Activated CD8-positive, alpha-beta memory T cell treated with anti-CD3 and anti-CD28 coated beads, Interleukin-2, amount 10 ng/mL, durations not matched to agents 7 days and 5 days (primary cell): Measurements from ENCODE around the gene UBAP2. TPM values are rescaled to one million over a fixed set of nuclear protein-coding genes. Genes with fewer than 3 reads are reported as not detected.

Source experiments
- ATAC-seq: fragments of 150-1000 bp; cut with Tn5 transposase; one replicate; pipeline ENCODE4 v1.10.0; 2021; ENCODE audit warnings: moderate library complexity
- CTCF ChIA-PET: fragments of 350-600 bp; sonication (Branson Sonifier 250); formaldehyde crosslinking; loops from one replicate; lab custom pipeline; 2021; ENCODE audit warnings: antibody characterized with exemption; lab: Charles Lee
- DNase-seq: peaks from one replicate; pipeline ENCODE4 v3.0.0-alpha.2; 2020
- H3K27ac Mint-ChIP-seq: one replicate; pipeline ENCODE4 v1.8.0; 2021; ENCODE audit warnings: mild to moderate bottlenecking, mixed read lengths
- H3K27me3 Mint-ChIP-seq: one replicate; pipeline ENCODE4 v1.8.0; 2021; ENCODE audit warnings: mixed read lengths
- H3K36me3 Mint-ChIP-seq: one replicate; pipeline ENCODE4 v1.8.0; 2021; ENCODE audit warnings: mild to moderate bottlenecking, mixed read lengths
- H3K4me1 Mint-ChIP-seq: one replicate; pipeline ENCODE4 v1.8.0; 2021; ENCODE audit warnings: mixed read lengths
- H3K4me3 Mint-ChIP-seq: one replicate; pipeline ENCODE4 v1.8.0; 2021; ENCODE audit warnings: mild to moderate bottlenecking, moderate library complexity, mixed read lengths
- H3K9me3 Mint-ChIP-seq: one replicate; pipeline ENCODE4 v1.8.0; 2022; ENCODE audit warnings: low read depth, mixed read lengths
- total RNA-seq, 2 experiments: library from RNA; stranded (reverse); gene quantifications; one replicate each; pipeline ENCODE4 v1.2.3, GENCODE V29; 2021

The UBAP2 gene
- total RNA-seq, 2 experiments from 2014 or later = 50.5 to 60.9 TPM

DNA sequence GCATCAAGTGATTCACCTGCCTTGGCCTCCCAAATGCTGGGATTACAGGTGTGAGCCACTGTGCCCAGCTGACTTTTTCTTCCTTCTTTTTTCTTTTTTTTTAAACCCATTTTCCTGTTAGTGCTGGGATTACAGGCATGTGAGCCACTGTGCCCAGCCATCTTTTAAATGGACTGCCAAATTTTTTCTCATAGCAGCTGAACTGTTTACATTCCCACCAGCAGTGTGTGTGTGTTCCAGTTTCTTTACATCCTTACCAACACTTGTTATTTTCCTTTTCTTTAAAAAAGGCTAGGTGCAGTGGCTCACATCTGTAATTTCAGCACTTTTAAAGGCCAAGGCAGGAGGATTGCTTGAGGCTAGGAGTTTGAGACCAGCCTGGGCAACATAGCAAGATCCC, 154.8 kb downstream of the UBAP2 start:
- ATAC-seq = no peak
- CTCF ChIA-PET = no interaction called here

GRCh38 chr9:33885948-33886347, 162.7 kb downstream of the UBAP2 start:
- Mint-ChIP-seq H3K27ac (no peak overlapping the region), H3K4me1 (peaks cover 7% of the 10 kb centered on the region), H3K27me3 (no peaks in the 10 kb centered on the region), H3K4me3 (no peak overlapping the region), H3K9me3 (no peaks in the 10 kb centered on the region), H3K36me3 (peaks cover 8% of the 10 kb centered on the region)
- no peak for DNase-seq
- CTCF ChIA-PET = no interaction called here
- ATAC-seq = no peak

More for the DNA sequence above, 154.8 kb downstream of the UBAP2 start:
- H3K27me3 Mint-ChIP-seq = no peaks in the 10 kb centered on the region
- H3K36me3 Mint-ChIP-seq = peaks cover 13% of the 10 kb centered on the region
- H3K4me1 Mint-ChIP-seq = peaks cover 1% of the 10 kb centered on the region
- no peaks in the 10 kb centered on the region for H3K9me3 Mint-ChIP-seq
- H3K27ac Mint-ChIP-seq = no peak overlapping the region
- no peak for DNase-seq
- H3K4me3 Mint-ChIP-seq = no peak overlapping the region

- H3K27ac Mint-ChIP-seq = no peak overlapping the region
- CTCF ChIA-PET = interaction anchor here (1.0 to 1.4 kb wide), 2 partner anchors 40 to 63 kb away, joined by 3 read pairs; no protein-coding TSS in a partner anchor
- no peaks in the 10 kb centered on the region for H3K9me3 Mint-ChIP-seq
- ATAC-seq (no peak), DNase-seq (no peak)
- H3K4me1 Mint-ChIP-seq = peaks cover 7% of the 10 kb centered on the region
- H3K36me3 Mint-ChIP-seq = peaks cover 6% of the 10 kb centered on the region
- no peak overlapping the region for H3K4me3 Mint-ChIP-seq
- no peaks in the 10 kb centered on the region for H3K27me3 Mint-ChIP-seq
Observed at GRCh38 chr9:33884856-33885701, 163.6 kb downstream of the UBAP2 start.

GRCh38 chr9:33881635-33882034, 167.1 kb downstream of the UBAP2 start:
- CTCF ChIA-PET = no interaction called here
- H3K4me3 Mint-ChIP-seq = no peak overlapping the region
- H3K4me1 Mint-ChIP-seq = peaks cover 11% of the 10 kb centered on the region
- DNase-seq (no peak), ATAC-seq (no peak)
- no peaks in the 10 kb centered on the region for H3K9me3 Mint-ChIP-seq
- H3K36me3 Mint-ChIP-seq = peaks cover 2% of the 10 kb centered on the region
- H3K27ac Mint-ChIP-seq = no peak overlapping the region
- no peaks in the 10 kb centered on the region for H3K27me3 Mint-ChIP-seq

DNA sequence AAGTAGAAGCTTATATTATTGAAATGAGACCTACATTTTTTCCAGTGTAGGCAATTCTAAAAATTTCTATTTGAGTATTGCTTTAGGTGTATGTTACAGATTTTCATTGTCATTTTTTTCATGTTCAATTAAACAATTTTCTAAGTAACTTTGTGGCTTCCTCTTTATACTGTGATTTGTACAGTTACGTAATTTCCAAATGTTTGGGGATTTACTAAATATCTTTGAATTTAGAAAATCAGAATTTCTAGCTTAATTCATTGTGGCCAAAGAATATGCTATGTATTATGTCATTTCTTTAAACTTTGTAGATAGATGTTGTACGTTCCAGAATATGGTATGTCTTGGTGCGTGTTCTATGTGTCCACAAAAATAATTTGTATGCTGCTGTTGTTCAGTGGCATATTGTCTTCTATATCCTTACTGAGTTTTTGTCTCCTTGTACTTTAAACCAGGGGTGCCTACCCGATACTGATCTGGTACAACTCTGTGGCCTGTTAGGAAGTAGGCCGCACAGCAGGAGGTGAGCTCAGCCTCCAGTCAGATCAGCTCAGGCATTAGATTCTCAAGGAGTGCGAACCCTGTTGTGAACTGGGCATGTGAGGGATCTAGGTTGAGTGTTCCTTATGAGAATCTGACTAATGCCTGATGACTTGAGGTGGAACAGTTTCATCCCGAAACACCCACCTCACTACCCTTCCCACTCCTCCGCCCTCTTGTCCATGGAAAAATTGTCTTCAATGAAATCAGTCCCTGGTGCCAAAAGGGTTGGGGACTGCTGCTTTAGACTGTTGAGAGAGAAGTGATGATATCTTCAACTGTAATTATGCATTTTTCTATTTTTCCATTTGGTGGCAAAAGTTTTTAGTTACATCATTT, 168.2 kb downstream of the UBAP2 start:
- Mint-ChIP-seq H3K4me3 (no peak overlapping the region), H3K27me3 (no peaks in the 10 kb centered on the region), H3K27ac (no peak overlapping the region), H3K4me1 (peaks cover 13% of the 10 kb centered on the region), H3K9me3 (no peaks in the 10 kb centered on the region), H3K36me3 (peaks cover 2% of the 10 kb centered on the region)
- DNase-seq (no peak), ATAC-seq (no peak)
- CTCF ChIA-PET = interaction anchor here (1.1 kb wide), 1 partner anchor 10 kb away, joined by 3 read pairs; no protein-coding TSS in a partner anchor

- H3K27ac Mint-ChIP-seq = no peak overlapping the region
- no peak overlapping the region for H3K4me3 Mint-ChIP-seq
- no peaks in the 10 kb centered on the region for H3K27me3 Mint-ChIP-seq
- ATAC-seq (no peak), DNase-seq (no peak)
- peaks cover 13% of the 10 kb centered on the region for H3K4me1 Mint-ChIP-seq
- H3K9me3 Mint-ChIP-seq = no peaks in the 10 kb centered on the region
- CTCF ChIA-PET = no interaction called here
- peaks cover 2% of the 10 kb centered on the region for H3K36me3 Mint-ChIP-seq
Observed at GRCh38 chr9:33878691-33879366, 169.9 kb downstream of the UBAP2 start.

DNA sequence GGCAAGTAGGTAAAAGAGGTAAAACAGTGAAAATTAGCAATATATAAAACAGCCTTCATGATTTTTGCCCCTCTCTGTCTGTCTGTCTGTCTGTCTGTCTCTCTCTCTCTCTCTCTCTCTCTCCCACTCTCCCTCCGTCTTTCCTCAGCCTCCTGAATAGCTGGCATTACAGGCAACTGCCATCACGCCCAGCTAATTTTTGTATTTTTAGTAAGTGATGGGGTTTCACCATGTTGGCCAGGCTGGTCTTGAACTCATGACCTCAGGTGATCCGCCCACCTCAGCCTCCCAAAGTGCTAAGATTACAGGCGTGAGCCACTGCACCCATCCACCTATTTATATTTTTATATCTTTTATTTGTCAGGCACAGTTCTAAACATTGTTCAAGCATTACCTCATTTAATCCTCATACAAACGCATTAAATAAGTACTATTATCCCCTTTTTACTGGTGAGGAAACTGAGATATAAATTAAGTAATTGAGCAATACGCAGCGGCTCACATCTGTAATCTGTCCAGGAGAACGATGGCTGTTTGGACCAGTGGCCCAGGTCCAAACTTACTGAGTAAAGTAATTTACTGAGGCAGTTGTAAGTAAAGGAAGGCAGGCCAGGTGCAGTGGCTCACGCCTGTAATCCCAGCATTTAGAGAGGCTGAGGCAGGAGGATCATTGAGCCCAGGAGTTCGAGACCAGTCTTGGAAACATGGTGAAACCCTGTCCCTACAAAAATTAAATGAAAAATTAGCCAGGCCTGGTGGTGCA, 170.8 kb downstream of the UBAP2 start:
- H3K36me3 Mint-ChIP-seq = peaks cover 2% of the 10 kb centered on the region
- no peak for DNase-seq
- no peaks in the 10 kb centered on the region for H3K27me3 Mint-ChIP-seq
- H3K4me1 Mint-ChIP-seq = peaks cover 9% of the 10 kb centered on the region
- no peaks in the 10 kb centered on the region for H3K9me3 Mint-ChIP-seq
- no peak overlapping the region for H3K4me3 Mint-ChIP-seq
- ATAC-seq = no peak
- no peak overlapping the region for H3K27ac Mint-ChIP-seq
- CTCF ChIA-PET = no interaction called here

Other genes starting within 250 kb of the UBAP2 start
- 10 to 100 TPM; 30.8 to 31.0 TPM for gene UBE2R2, start 231.7 kb downstream of the UBAP2 start, total RNA-seq
- gene DCAF12, start 77.8 kb upstream of the UBAP2 start, total RNA-seq = 10 to 100 TPM; 48.4 to 58.9 TPM
- 10 to 100 TPM; 36.3 to 41.0 TPM for gene UBAP1, start 130.2 kb upstream of the UBAP2 start, total RNA-seq